ENCODE results near the gene ARID5B. TPM values are rescaled to one million over a fixed set of nuclear protein-coding genes. Genes with fewer than 3 reads are reported as not detected.

The ARID5B gene
- total and polyA plus RNA-seq, 2 donors (not counting 1 experiment from before 2014, with no cell fraction given): 22.4 to 237 TPM

DNA sequence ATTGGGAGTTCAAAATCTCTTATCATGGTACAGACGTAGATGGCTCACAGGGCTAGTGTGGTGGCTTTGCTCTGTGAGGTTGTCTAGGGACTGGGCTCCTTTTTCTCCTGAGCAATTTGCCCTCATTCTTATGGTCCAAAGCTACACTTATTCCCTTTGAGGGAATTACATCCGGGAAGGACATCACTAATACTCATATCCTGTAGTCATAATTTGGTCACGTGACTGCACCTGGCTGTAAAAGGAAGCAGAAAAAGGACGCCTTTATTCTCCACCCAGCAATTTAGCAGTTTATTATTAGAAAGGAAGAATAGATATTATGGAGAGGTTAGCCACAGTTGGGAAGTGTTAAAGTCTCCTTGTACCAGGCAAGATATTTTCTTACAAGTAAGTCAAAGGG, 28.1 kb downstream of the ARID5B start:
- WGBS (ENCODE audit: insufficient coverage): no CpG with 5 or more reads among the region's 4 CpGs
- Histone ChIP-seq H3K4me3 (ENCODE audit: control extremely low read depth in 1 of 5, extremely low read depth in 1 of 5, insufficient read depth in 1 of 5, low read depth in 2 of 5, low read length in 4 of 5) (no peak overlapping the region), H3K9ac (ENCODE audit: low read length) (no peak overlapping the region), H3K27ac (ENCODE audit: low read length in 2 of 2) (peak overlapping the region in 1 of 2 donors; percentile 60), H3K79me2 (ENCODE audit: control insufficient read depth, insufficient read depth, low read length) (peaks cover 98% of the 10 kb centered on the region), H3K4me1 (ENCODE audit: control insufficient read depth in 2 of 2, insufficient read depth in 2 of 2, low read length in 2 of 2) (peaks cover 9 to 30% of the 10 kb centered on the region in 2 donors), H3K9me3 (ENCODE audit: control extremely low read depth in 1 of 3, control insufficient read depth in 2 of 3, insufficient read depth in 1 of 3, low read length in 2 of 3) (peaks cover 0 to 1% (median 0%) of the 10 kb centered on the region in 3 donors), H4K20me1 (ENCODE audit: control insufficient read depth, insufficient read depth, low read length, poor library complexity, severe bottlenecking) (peaks cover 10% of the 10 kb centered on the region), H3K27me3 (replicated peaks in 1 of 4; ENCODE audit: control extremely low read depth in 1 of 4, control insufficient read depth in 3 of 4, insufficient read depth in 4 of 4, low read length in 3 of 4) (no peaks in the 10 kb centered on the region), H3K4me2 (replicated peaks; ENCODE audit: low read depth, low read length, poor library complexity, severe bottlenecking) (no peak overlapping the region), H2AFZ (ENCODE audit: insufficient read depth, low read depth, low read length, poor library complexity, severe bottlenecking) (no peak overlapping the region), H3K36me3 (replicated peaks in 1 of 2; ENCODE audit: control extremely low read depth in 1 of 2, control insufficient read depth in 1 of 2, extremely low read depth in 1 of 2, insufficient read depth in 2 of 2, low read length in 1 of 2) (peaks cover 16 to 79% of the 10 kb centered on the region in 2 experiments)
- Mint-ChIP-seq H3K27ac (peak overlapping the region; percentile 43), H3K4me1 (peaks cover 64% of the 10 kb centered on the region), H3K9me3 (ENCODE audit: insufficient read depth) (peaks cover 3% of the 10 kb centered on the region), H3K27me3 (no peaks in the 10 kb centered on the region), H3K4me3 (no peak overlapping the region)
- TF ChIP-seq EZH2 (IDR thresholded peaks at IDR 0.05; ENCODE audit: borderline replicate concordance, insufficient read depth, low read depth, low read length, poor library complexity, severe bottlenecking): no peak
- TF ChIP-seq, protein P1, sequence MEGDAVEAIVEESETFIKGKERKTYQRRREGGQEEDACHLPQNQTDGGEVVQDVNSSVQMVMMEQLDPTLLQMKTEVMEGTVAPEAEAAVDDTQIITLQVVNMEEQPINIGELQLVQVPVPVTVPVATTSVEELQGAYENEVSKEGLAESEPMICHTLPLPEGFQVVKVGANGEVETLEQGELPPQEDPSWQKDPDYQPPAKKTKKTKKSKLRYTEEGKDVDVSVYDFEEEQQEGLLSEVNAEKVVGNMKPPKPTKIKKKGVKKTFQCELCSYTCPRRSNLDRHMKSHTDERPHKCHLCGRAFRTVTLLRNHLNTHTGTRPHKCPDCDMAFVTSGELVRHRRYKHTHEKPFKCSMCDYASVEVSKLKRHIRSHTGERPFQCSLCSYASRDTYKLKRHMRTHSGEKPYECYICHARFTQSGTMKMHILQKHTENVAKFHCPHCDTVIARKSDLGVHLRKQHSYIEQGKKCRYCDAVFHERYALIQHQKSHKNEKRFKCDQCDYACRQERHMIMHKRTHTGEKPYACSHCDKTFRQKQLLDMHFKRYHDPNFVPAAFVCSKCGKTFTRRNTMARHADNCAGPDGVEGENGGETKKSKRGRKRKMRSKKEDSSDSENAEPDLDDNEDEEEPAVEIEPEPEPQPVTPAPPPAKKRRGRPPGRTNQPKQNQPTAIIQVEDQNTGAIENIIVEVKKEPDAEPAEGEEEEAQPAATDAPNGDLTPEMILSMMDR (IDR thresholded peaks at IDR 0.05): no peak
- ATAC-seq (ENCODE audit: low read depth) (no peak), DNase-seq (no peak)
- ChIA-PET CTCF (interaction anchor here (1.1 kb wide), 1 partner anchor 110 kb away, joined by 3 read pairs; no protein-coding TSS in a partner anchor), POLR2A (interaction anchor here (0.7 kb wide), 1 partner anchor 9 kb away, joined by 3 read pairs; no protein-coding TSS in a partner anchor)
- intact Hi-C loops (cut with micrococcal nuclease): no loop called here

DNA sequence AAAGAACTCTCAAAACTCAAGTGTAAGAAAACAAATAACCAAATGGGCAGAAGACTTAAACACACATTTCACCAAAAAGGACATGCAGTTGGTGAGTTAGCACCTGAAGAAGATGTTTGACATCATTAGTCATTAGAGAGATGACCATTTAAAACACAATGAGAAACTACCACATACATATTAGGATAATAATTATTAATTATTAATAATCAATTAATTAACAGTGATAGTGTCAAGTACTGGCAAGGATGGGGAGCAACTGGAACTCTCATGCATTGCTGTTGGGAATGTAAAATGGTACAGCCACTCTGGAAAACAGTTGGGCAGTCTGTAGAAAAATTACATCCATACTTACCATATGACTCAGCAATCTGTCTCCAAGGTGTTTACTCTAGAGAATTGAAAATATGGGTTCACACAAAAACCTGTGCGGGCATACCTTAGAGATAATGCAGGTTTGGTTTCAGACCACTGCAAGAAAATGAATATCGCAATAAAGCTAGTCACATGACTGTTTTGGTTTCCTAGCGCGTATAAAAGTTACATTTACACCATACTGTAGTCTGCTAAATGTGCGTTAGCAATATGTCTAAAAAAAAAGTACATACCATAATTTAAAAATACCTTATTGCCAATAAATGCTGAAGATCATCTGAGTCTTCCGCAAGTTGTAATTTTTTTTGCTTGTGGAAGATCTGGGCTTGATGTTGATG, 30.3 kb downstream of the ARID5B start:
- Histone ChIP-seq H3K4me2 (replicated peaks; ENCODE audit: low read depth, low read length, poor library complexity, severe bottlenecking) (no peak overlapping the region), H3K36me3 (replicated peaks in 1 of 2; ENCODE audit: control extremely low read depth in 1 of 2, control insufficient read depth in 1 of 2, extremely low read depth in 1 of 2, insufficient read depth in 2 of 2, low read length in 1 of 2) (peaks cover 16 to 62% of the 10 kb centered on the region in 2 experiments), H4K20me1 (ENCODE audit: control insufficient read depth, insufficient read depth, low read length, poor library complexity, severe bottlenecking) (peaks cover 4% of the 10 kb centered on the region), H3K9me3 (ENCODE audit: control extremely low read depth in 1 of 3, control insufficient read depth in 2 of 3, insufficient read depth in 1 of 3, low read length in 2 of 3) (peaks cover 0 to 1% (median 0%) of the 10 kb centered on the region in 3 donors), H3K9ac (ENCODE audit: low read length) (no peak overlapping the region), H3K4me3 (ENCODE audit: control extremely low read depth in 1 of 5, extremely low read depth in 1 of 5, insufficient read depth in 1 of 5, low read depth in 2 of 5, low read length in 4 of 5) (no peak overlapping the region), H2AFZ (ENCODE audit: insufficient read depth, low read depth, low read length, poor library complexity, severe bottlenecking) (no peak overlapping the region), H3K79me2 (ENCODE audit: control insufficient read depth, insufficient read depth, low read length) (peaks cover 97% of the 10 kb centered on the region), H3K27me3 (replicated peaks in 1 of 4; ENCODE audit: control extremely low read depth in 1 of 4, control insufficient read depth in 3 of 4, insufficient read depth in 4 of 4, low read length in 3 of 4) (no peaks in the 10 kb centered on the region), H3K27ac (ENCODE audit: low read length in 2 of 2) (peak overlapping the region in 1 of 2 donors; percentile 52), H3K4me1 (ENCODE audit: control insufficient read depth in 2 of 2, insufficient read depth in 2 of 2, low read length in 2 of 2) (peaks cover 10 to 33% of the 10 kb centered on the region in 2 donors)
- Mint-ChIP-seq H3K27me3 (no peaks in the 10 kb centered on the region), H3K27ac (peak overlapping the region; percentile 38), H3K9me3 (ENCODE audit: insufficient read depth) (peaks cover 3% of the 10 kb centered on the region), H3K4me3 (no peak overlapping the region), H3K4me1 (peaks cover 66% of the 10 kb centered on the region)
- TF ChIP-seq EZH2 (IDR thresholded peaks at IDR 0.05; ENCODE audit: borderline replicate concordance, insufficient read depth, low read depth, low read length, poor library complexity, severe bottlenecking): no peak
- TF ChIP-seq, protein P1 (IDR thresholded peaks at IDR 0.05): no peak
- ChIA-PET CTCF (interaction anchor here (0.7 to 1.6 kb wide), 2 partner anchors 26 to 32 kb away, joined by 3 to 4 read pairs; no protein-coding TSS in a partner anchor), POLR2A (no interaction called here)
- ATAC-seq (ENCODE audit: low read depth): no peak
- intact Hi-C loops (cut with micrococcal nuclease): no loop called here
- DNase-seq: no peak
- 100% methylated on average over 1 of the region's 6 CpGs for WGBS (ENCODE audit: insufficient coverage)

All from B cell (primary cell).